ENCODE results near the gene RFX7.
A peak's percentile ranks its signal among the peaks of the same experiment; 100 is the strongest.

The RFX7 gene

DNA sequence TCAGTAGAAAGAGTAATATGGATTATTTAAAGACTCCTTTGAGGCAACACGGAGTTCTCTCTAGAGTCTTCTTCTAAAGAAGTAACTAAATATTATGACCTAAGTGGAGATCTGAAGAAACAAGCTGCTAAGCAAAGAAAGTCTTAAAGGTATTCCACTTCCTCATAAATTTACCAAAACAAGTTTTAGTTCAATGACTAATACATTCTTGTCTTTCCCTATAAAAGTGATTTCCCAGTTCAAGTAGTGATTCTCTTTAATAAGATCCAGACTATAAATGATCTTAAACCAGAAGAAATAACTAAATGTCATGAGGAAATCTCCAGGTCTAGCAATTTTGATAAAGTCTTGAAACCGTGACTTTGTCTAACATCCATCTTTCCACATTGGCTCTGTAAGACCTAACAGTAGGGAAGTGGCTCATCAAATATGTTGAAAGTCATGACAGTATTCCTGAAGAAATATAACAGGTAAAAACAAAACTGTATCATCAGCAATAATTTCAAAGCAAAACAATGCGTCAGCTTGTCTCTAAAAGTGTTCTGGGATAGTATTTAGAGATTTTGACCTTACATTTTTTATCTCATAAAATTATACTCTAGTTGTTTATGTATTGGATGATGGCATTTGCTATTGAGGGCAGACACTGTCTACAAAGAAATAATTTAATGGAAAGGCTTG is 198.5 kb downstream of the RFX7 start:
- DNase-seq (ENCODE audit: low read depth in 2 of 2): no peak

DNA sequence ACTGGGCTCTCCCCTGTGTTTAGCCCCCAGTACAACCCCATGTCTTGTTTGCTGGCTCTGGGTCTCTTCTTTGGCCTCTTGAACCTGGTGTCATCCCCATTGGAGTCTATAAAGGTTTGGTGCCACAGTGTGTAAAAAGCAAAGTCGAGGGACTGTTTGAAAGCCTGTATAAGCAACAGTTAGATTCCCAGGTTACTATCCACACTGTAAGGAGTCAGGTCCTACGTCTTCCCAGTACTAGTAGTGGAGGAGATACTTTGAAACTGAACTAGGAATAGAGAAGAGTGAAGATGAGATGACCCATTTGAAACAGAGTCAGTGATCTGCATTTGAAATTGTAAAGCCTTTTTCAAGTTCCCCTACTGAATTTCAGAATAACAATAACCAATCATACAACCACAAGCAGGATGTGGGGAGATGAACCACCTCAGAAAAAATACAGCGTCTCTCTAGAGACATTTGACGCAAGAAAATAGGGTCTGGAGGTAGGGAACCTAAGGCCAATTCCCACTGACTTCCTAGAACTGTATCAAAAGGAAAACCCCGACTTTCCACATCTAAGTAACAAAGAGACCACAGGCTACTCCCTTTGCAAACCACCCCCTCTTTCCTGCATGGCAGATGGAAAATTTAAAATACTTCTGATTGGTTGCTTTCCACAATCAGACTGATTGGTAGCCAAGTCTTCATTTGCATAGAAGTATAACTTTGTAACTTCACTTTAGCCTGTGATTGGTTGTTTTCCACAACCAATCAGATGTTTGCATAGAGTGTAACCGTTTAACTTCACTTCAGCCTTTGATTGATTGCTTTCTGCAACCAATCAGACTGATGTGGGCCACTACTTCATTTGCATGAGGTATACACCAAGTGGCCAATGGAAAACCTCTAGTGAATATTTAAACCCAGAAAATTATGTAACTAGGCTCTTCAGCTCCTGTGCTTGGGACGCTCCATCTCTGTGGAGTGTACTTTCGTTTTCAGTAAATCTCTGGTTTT is 200.4 kb downstream of the RFX7 start:
- no peak for DNase-seq (ENCODE audit: low read depth in 2 of 2)

DNA sequence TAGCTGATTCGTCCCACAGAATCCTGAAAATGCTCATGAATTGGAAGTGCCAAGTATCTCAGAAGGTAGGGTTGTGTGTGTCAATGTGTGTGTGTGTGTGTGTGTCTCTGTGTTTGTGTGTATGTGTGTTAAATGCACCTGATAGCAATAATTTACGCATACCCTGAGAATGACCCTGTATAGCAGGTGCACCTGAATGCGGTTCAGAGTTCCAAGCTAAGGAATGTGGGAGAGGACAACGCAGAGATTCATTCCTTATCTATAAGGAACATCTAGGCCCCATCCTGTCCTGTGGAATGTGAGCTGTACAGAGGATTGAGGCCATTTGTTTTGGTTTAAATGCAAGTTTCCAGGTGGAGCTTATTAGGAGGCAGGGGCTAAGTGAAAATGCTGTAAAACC is 201.2 kb downstream of the RFX7 start:
- no peak for DNase-seq (ENCODE audit: low read depth in 2 of 2)

DNA sequence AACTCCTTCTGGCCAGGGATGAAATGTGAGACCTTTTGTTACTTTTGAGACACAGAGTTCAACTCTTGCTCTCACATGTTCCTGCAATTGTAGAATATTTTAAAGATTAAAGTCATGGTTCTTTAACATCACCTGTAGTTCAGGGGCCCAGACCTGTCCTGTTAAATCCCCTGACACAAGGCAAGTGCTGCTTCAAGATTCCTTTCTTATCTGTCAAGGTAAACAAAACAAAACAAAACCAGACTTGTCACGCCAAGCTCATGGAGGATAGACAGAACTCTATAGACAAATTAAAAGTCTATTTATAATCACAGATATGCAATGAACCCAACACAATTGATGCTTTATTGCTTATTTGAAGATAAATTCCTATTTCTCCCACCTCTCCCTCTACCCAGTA is 201.6 kb downstream of the RFX7 start:
- no peak for DNase-seq (ENCODE audit: low read depth in 2 of 2)

DNA sequence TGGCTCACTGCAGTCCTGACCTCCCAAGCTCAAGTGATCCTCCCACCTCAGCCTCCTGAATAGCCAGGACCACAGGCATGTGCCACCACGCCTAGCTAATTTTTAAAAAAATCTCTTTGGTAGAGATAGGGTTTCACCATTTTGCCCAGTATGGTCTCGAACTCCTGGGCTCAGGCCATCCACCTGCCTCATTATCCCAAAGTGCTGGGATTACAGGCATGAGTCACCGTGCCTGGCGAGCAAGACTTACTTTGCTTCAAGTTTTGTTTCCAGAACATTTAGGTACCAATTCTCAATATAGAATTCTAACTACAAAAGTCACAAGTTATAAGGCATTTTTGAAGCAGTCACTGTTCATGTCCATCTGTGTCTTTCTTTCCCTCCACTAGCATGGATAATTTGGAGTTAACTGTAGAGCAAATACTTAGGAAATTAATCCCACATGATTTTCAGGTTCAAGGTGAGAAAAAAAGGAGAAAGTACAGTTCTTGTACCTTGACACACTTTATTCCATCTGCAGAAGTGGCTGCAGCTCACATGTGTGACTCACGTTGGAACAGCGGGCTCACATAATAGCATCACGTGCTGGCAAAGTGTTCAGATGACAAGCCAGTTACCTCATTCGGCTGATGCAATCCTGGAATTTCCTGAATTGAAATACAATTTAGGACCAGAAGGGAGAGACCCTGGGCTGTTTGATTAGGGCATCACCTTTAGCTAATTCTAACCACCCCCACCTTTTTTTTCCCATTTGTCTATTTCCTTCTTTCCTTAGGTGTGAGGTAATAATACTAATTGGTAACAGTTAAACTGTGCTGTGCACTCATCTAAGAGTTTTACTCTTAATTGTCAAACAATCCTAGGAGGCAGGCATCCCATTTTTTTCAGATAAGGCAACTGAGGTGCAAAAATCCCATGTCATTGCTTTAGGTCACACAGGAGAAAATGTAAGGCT is 203.3 kb downstream of the RFX7 start:
- DNase-seq (ENCODE audit: low read depth in 2 of 2): peak; percentile 91 to 93

- no peak for DNase-seq (ENCODE audit: low read depth in 2 of 2)
Measured at GRCh38 chr15:56038707-56039106, 205.0 kb downstream of the RFX7 start.

GRCh38 chr15:56038015-56038414 is 205.7 kb downstream of the RFX7 start:
- DNase-seq (ENCODE audit: low read depth in 2 of 2): no peak

Measured in fibroblast of skin of left quadriceps (primary cell).